ENCODE results near the gene CCAR1. TPM values are rescaled to one million over a fixed set of nuclear protein-coding genes. Genes with fewer than 3 reads are reported as not detected.
"Not testable (repeated sequence)": the region's sequence is repeated elsewhere in the genome, so short reads cannot be mapped to it uniquely, and the experiment has no call there.

The CCAR1 gene
- total and polyA plus RNA-seq, 10 of the 15 experiments (the other 5 are each of a cell fraction or from before 2014, with no cell fraction given) = 35.5 to 124 (median 79.0) TPM

GRCh38 chr10:68735739-68736138 is 14.7 kb downstream of the CCAR1 start:
- H4K20me1 ChIP-seq (ENCODE audit: control insufficient read depth, insufficient read depth); H3K4me2 ChIP-seq (ENCODE audit: control insufficient read depth, insufficient read depth); DNase-seq (ENCODE audit: low read depth, low spot score); FAIRE-seq; in situ Hi-C loops (cut with MboI); H3K4me1 ChIP-seq (ENCODE audit: control insufficient read depth, insufficient read depth, low read length); H2AFZ ChIP-seq (ENCODE audit: control insufficient read depth, low read depth, low read length); H3K9ac ChIP-seq (ENCODE audit: control insufficient read depth, insufficient read depth, low read length); H3K27me3 ChIP-seq (replicated peaks in 1 of 2; ENCODE audit: control insufficient read depth in 2 of 2, insufficient read depth in 2 of 2, low read length in 1 of 2); H3K4me3 ChIP-seq; ATAC-seq; intact Hi-C loops (cut with micrococcal nuclease; ENCODE audit: unreplicated experiment); CTCF ChIA-PET; SMC1A ChIA-PET (ENCODE audit: uncharacterized antibody, unreplicated experiment); BruUV-seq (replicated peaks); H3K79me2 ChIP-seq (ENCODE audit: control insufficient read depth, insufficient read depth, low read length); POLR2A ChIA-PET; H3K9me3 ChIP-seq (replicated peaks; ENCODE audit: control insufficient read depth, insufficient read depth, low read length); RAD21 ChIA-PET (ENCODE audit: unreplicated experiment); H3K27ac ChIP-seq (ENCODE audit: control insufficient read depth, insufficient read depth): not testable (repeated sequence)
- 83% methylated on average over 7 of the region's 7 CpGs for WGBS (ENCODE audit: insufficient coverage, insufficient replicate concordance, low lambda C conversion rate, missing lambda C conversion rate)
- H3K36me3 ChIP-seq (ENCODE audit: control insufficient read depth in 2 of 2, insufficient read depth in 2 of 2, low read length in 1 of 2) = peaks cover 5 to 27% of the 10 kb centered on the region in 2 experiments

- H3K4me2 ChIP-seq (ENCODE audit: control insufficient read depth, insufficient read depth); H3K27me3 ChIP-seq (replicated peaks in 1 of 2; ENCODE audit: control insufficient read depth in 2 of 2, insufficient read depth in 2 of 2, low read length in 1 of 2); ATAC-seq; FAIRE-seq; intact Hi-C loops (cut with micrococcal nuclease; ENCODE audit: unreplicated experiment); RAD21 ChIA-PET (ENCODE audit: unreplicated experiment); H2AFZ ChIP-seq (ENCODE audit: control insufficient read depth, low read depth, low read length); POLR2A ChIA-PET; in situ Hi-C loops (cut with MboI); H3K4me3 ChIP-seq; BruUV-seq (replicated peaks); CTCF ChIA-PET; H3K9ac ChIP-seq (ENCODE audit: control insufficient read depth, insufficient read depth, low read length); H3K27ac ChIP-seq (ENCODE audit: control insufficient read depth, insufficient read depth); H4K20me1 ChIP-seq (ENCODE audit: control insufficient read depth, insufficient read depth); H3K9me3 ChIP-seq (replicated peaks; ENCODE audit: control insufficient read depth, insufficient read depth, low read length); H3K79me2 ChIP-seq (ENCODE audit: control insufficient read depth, insufficient read depth, low read length); H3K4me1 ChIP-seq (ENCODE audit: control insufficient read depth, insufficient read depth, low read length); DNase-seq (ENCODE audit: low read depth, low spot score): not testable (repeated sequence)
- H3K36me3 ChIP-seq (ENCODE audit: control insufficient read depth in 2 of 2, insufficient read depth in 2 of 2, low read length in 1 of 2) = peaks cover 9 to 18% of the 10 kb centered on the region in 2 experiments
- SMC1A ChIA-PET (ENCODE audit: uncharacterized antibody, unreplicated experiment) = interaction anchor here (0.9 to 1.1 kb wide), 2 partner anchors 9 to 379 kb away, joined by 3 read pairs; no protein-coding TSS in a partner anchor
- WGBS (ENCODE audit: insufficient coverage, insufficient replicate concordance, low lambda C conversion rate, missing lambda C conversion rate) = 100% methylated on average over 5 of the region's 5 CpGs
Measured at GRCh38 chr10:68740676-68741075, 19.6 kb downstream of the CCAR1 start.
